NCI-H524 treated with DMSO at 0.1 percent for 48 hours (cell line): ENCODE measurements around the gene PIP5K1C.
A peak's percentile ranks its signal among the peaks of the same experiment; 100 is the strongest.
"Not testable (repeated sequence)": the region's sequence is repeated elsewhere in the genome, so short reads cannot be mapped to it uniquely, and the experiment has no call there.

ENCODE experiments used
- DNase-seq: peaks from one replicate; lab custom pipeline; 2025; lab: John Stamatoyannopoulos, UW

Gene PIP5K1C

DNA sequence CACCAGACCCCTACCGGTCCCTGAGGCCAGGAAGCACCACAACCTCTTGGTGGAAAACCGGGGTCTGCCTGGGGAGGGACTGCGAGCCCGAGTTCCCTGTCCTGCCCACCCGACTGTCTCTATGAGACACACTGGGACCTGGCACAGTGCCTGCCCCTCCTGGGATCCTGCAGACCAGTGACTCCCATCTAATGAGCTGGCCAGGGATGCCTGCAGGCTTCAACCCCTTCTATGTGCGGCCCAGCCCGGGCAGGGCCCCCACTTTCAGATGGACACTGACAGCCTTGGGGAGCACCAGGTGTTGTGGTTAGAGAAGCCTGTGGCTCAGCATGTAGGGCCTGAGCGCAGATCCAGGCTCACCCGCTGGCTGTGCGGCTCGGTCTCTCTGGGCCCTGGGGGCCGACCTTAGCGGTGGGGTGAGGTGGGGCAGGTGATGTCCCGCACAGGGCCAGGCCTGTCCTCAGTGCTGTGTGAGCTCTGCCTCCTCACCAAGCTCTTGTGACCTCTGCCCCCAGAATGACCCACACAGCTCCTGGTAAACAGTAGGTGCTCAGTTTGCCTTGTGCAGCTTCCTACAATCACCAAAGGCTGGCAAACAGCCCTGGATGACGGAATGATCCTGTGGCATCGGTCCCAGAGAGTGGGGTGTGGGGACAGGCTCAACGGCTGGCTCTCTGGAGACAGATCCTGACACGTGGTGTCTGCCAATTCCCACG is 55.8 kb downstream of the PIP5K1C start:
- no peak for DNase-seq

DNA sequence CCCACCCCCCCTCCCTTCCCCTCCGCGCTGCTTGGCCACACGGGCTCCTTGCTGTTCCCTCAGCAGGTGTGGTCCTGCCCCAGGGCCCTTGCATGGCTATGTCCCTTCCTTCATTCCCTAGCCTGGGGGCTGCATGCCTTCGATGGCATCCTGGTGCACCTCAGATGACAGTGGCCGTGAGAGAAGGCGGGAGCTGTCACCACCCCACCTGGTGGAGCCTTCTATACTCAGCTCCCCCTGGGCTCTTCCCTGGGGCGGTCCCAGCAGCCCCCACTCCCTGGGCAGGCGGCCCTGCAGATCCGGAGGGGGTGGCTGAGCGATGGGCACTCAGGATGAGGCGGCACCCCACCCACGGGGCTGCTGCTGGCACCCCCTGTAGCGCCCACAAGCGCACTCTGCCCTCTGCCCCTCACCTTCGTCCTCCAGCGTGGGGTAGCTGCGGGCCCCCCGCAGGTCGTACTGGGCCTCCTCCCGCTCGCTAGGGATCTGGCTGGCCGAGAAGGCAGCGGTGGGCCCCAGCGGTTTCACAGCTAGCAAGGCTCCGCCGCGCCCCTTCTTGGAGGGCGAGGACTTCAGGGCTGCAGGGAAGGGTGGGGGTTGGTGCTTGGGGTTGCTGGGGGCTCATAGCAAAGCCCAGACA is 56.5 kb downstream of the PIP5K1C start:
- DNase-seq, result no peak

DNA sequence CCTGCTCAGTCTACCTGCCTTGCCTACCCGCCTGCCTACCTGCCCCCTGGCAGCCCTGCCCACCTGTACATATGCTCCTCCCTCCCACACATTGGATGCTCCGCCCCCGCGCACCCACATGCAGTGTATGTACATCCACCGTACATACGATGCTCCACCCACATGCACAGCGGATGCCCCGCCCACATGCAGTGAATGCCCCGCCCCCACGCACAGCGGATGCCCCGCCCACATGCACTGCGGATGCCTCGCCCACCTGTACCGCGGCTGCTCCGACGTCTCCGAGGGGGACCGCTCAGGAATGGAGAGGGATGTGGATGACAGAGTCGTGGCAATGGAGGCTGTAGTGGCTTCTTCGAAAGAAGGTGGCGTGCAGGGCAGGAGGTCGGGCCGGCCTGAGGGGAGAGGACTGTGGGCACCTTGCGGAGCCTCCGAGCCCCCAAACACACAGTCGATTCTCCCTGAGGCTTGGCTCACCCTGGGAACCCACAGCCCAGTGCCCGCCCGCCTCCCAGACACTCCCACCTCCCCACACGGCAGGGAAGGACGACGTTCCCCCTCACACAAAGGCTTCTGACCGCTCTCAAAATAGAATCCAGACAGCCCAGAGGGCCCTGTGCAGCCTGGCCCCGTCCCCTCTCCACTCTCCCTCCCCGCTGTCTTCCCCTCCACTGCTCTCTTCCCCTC is 57.1 kb downstream of the PIP5K1C start:
- DNase-seq, result no peak

DNA sequence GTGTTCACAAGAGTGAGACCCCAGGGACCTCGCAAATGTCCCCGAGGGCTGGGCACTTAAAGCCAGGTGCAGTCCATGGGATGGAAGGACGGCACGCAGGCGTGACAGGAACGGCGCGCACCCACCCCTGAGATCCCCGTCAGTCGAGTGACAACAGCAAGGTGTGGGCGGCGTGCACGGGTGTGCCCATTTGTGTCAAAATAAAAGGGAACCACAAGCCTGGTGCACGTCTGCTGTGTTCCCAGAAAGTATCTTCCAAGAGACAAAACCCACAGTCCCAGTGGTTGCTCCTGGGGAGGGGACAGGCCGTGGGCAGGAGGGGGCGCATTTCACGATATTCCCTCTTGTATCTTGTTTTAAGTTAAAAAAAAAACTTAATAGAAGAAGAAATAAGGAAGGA is 58.0 kb downstream of the PIP5K1C start:
- no peak for DNase-seq

DNA sequence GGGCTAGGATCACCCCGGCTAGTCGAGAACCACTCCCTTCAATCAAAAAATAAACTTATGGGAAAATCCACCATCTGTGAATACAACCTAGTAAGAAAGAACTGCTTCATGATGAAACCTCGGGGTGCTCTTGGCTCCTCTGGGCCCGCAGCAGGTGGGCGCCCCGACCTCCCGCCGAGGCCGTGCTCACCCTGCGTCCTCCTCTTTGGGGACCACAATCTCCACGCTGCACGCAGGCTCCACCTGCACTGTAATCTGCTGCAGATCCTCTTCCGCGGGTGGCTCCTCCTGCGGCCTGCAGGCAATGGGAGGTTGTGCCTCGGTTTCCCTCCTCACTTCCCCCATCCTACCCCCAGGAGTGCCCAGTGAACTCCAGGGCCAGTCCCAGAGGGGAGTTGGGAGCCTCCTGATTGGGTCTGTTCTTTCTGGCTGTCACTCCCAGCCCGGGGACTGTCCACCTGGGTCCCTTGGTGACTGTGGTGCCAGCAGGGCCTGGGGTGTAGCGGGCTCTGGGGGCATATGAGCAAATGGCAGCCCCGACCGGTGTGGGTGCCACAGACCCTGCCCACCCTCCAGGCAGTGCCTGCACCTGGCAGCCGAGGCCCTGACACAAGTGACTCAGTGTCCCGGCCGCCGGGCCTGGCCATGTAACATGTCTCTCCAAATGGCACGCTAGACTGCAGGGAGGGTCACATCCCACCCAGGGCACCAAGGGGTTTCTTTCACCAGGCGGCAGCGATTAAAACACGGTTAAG is 58.6 kb downstream of the PIP5K1C start:
- DNase-seq, result no peak

DNA sequence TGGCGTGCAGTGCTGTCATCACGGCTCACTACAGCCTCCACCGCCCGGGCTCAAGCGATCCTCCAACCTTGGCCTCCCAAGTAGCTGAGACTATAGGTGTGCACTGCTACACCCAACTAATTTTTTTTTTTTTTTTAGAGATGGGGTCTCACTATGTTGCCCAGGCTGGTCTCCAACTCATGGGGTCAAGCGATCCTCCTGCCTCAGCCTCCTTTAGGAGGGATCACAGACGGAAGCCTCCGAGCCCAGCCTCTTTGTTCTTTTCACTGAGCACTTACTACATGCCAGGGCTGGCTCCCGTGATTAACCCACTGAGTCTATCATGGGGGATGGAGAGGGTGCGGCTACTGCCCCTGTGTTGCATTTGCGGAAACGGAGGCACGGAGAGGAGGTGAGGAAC is 60.8 kb downstream of the PIP5K1C start:
- DNase-seq, result no peak

DNA sequence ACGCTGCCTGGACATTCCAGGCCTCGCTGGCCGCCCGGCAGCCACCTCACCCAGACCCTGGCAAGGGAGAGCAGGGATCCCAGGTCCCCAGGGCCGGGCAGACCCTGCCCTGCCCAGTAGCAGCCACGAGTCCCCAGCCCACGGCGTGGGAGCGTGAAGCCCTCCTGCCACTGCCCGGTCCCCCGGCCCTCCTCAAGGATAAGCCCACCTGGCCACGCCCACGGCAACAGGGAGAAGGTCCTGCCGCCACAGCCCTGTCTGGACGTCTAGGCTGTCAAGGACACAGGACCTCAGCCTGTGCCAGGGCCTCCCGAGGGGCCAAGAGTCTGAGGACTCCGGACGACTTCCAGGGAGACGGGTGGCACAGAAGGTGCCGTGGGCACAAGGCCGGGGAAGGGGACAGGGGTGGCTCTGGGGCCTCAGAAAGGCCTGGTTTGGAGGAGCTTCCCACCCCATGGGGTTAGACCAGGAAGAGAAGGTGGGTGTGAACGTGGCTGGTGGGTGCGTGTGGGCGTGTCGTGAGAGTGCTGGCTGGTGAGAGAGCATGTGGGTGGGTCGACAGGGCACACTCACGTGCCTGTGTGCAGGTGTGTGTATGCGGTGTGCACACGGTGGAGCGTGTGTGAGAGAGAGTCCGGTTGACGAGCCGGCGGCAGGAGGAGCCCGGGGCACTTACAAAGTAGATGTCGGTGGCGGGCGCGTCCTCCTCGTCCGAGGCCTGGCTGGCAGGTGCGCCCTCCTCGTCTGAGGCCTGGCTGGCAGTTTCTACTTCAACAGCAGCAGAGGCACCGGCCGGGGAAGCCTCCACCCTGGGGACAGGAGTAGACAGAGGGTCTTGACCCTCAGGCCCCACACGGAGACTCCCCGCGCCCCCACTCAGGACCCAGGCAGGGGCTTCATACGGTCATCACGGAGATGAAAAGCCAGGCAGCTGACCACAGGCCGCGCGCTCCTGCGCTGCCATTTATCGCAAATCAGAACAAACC is 61.8 kb downstream of the PIP5K1C start:
- no peak for DNase-seq

DNA sequence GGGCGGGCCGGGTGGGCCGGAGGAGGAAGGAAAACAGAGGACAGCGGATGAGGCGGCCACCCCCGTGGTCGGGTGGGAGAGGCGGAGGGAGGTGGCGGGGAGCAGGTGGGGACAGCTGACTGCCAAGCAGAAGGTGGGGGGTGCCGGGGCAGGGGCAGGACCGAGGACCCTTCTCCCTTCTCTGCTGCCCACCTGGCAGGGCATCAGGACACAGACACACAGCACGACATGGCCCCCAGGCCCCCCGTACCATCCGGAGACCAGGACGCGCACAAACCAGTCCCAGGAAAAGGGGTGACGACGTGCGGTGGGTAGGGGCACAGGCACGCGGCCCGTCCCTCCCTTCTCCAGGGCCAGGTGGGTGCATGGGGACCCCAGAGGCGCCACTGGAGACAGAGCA is 62.6 kb downstream of the PIP5K1C start:
- no peak for DNase-seq

DNA sequence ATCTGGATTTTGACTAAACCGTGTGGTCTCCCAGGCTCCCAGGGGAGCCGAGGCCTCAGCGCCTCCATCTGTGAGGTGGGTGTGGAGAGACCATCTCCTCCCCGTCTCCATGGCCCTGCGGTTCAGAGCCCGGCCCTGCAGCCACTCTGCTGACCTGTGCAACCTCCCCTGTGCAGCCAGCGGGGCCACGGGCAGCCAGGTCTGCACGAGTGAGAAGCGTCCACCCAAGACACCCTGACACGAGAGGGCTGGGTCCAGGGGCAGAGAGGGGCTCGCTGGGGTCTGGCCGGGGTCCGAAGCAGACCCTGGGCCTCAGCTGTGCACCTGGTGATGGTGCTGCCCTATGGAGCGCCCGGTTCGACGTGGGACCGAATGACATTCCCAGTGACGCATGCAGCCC is 63.3 kb downstream of the PIP5K1C start:
- no peak for DNase-seq

DNA sequence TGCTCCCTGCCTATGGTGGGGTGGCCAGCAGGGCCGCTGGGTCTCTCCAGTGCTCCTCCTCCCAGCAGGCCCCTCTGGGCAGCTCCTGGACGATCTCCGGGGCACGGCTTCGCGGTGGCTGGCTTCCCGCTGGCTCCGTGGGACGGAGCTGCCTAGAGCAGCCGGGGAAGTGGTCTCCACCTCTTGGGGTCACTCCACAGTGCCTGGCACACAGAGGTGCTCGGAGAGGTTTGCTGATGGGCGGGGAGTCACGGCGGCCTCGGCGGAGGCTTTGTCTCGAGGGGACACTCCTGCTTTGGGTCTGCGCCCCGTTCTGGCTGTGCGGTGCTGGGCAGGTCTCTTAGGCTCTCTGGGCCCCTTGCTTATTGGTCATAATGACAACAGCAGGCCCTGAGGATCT is 63.8 kb downstream of the PIP5K1C start:
- DNase-seq, result no peak

DNA sequence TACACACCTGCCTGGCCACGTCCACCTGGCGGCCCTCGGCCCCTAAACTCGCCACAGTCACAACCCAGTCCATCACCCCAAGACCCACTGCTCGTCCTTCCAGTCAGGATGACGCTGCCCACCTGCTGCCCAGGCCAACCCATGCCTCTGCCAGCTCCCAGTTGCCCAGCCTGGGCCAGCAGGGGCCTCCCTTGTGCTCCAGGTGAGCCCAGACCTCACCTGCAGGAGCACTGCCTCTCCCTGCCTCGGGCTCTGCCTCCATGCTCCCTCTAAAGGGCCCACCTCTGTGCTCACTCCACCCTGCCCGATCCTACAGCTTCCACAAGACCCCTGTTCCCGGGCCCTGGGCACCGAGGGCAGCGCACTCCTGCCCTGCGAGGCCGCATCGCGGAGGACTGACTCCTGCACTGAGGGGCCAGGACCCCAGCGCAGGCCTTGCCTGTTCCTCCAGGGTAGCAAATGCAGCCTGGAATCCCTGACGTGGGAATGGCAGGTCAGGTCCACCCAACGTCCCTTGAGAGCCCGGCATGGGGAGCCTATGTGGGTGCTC is 65.7 kb downstream of the PIP5K1C start:
- DNase-seq, result no peak

DNA sequence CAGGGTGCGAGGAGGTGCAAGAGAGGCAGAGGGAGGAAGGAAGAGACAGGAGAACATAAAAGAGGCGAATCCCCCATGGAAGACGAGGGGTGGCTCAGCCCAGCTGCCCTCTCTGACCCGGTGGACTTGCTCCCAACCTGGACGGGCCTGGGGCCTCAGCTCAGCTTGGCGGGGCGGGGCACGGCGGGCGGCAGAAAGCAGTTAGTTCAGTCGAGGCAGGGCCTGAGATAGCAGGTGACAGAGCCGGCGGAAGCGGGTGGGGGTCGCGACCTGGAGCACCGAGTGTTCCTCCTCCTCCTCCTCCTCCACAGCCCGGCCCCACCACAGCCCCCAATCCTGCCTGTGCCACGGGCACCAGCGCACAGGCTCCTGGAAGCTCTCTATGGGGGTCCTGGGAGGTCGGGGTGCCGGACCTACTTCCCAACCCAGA is 66.7 kb downstream of the PIP5K1C start:
- no peak for DNase-seq

DNA sequence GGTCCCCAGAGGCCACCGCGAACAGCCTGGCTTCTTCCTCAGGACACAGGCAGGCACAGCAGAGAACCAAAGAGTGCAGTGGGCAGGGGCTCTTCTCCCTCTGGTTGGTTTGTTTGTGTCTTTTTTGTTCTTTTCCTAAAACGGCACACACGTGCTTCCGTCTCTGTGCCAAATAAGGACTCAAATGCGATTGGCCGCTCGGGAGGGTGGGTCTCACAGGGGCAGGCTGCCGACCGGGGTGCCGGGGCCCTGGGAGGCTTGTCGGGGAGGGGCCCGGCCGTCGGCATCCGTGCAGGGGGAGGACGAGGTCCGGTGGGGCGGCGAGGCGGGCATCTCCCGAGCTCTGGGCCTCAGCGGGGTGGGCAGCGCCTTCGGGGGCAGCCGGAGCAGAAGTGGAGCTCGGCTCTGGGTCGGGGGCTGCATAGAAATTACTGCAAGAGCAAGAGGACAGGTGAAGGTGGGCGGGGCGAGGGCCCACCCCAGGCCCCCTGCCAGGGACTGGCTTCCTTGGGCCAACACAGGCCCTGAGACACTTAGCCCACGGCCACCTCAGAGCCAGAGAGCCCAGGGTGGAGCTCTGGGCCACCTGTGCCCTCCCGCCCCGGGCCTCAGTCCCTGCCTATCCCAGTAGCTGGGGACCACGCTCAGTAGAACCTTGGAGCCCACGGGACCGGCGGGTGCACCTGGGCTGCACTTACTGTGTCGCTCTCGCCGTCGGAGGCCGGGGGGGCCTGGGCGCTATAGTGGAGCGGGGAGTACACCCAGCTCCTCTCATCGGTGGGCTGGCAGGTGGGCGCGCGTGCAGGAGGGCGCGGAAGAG is 67.3 kb downstream of the PIP5K1C start:
- no peak for DNase-seq

DNA sequence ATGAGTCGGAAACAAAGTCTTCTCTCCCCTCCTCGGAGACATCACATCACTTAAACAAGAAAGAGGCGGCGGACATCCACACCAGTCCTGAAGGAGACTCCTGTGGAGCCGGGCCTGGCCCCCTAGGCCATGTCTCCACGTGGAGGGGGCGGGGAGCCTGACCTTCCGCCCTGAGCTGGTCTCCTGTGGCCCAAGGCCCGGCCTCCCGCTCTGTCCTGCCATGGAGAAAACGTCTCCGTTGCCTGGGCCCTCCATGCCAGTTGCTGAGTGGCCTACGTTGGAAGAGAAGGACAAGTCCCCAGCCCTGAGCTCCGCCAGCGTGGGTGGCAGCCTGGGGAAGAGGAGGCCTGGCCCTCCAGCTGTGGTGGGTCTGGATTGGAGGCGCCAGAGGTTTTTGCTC is 68.2 kb downstream of the PIP5K1C start:
- DNase-seq, result no peak

DNA sequence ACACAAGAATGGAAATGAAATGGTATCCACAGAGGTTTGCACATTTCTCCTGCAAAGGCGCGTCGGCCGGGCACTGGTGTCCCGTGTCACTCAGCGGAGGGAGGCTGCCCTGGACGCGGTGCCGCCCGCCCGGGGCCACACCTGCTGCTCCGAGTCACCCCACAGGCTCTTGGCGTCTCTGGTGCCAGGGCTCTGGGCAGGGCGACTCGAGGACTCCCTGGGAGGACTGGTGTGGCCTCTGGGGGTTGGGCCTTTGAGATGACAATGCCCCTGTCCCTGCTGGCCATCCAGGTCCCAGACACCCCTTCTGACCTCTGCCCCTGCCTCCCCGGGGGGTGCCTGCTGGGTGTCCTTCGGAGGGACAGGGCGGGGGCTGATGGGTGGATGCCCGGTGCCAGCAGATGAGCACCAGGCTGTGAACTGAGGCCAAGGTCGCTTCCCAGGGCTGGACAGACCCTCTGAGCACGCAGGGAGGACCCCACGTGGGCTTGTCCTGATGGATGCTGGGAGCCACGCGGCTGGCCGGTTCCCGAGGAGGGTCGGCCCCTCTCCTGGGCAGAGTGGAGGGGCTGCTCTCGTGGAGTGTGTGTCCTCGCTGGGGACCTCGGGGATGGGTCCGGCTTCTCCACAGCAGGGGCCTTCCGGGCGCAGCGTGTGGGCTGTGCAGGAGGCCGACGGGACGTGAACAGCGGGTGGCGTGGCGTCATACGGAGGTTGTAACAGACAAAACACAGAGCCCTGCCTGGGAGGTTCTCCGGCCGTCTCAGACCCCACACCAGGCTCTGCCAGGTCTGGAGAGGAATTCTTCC is 69.0 kb downstream of the PIP5K1C start:
- DNase-seq, result no peak

DNA sequence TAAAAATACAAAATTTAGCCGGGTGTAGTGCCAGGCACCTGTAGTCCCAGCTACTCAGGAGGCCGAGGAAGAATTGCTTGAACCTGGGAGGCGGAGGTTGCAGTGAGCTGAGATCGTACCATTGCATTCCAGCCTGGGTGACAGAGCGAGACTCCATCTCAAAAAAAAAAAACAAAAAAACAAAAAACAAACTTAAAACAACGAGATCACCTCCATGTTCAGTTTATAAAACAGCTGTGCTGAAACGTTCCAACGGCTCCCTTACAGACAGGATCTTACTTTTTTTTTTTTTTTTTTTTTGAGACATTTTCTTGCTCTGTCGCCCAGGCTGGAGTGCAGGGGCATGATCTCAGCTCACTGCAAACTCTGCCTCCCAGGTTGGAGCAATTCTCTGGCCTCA is 71.5 kb downstream of the PIP5K1C start:
- DNase-seq, result not testable (repeated sequence)

DNA sequence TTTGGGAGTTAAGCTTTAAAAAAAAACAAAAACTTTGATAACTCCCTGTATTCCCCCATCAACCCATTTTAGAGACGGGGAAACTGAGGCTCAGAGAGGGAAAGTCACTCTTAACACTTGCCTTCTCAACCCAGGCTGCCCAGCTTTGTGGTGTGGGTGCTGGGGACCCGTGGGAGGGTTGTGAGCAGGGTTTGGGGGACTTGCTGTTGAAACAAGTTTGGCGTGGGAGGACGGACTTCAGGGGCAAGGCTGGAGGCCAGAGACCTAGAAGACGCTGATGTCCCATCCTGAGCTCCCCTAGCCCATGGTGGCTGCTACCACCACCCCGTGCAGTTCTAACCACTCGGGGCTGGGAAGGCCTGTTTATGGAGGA is 72.9 kb downstream of the PIP5K1C start:
- DNase-seq, result no peak

DNA sequence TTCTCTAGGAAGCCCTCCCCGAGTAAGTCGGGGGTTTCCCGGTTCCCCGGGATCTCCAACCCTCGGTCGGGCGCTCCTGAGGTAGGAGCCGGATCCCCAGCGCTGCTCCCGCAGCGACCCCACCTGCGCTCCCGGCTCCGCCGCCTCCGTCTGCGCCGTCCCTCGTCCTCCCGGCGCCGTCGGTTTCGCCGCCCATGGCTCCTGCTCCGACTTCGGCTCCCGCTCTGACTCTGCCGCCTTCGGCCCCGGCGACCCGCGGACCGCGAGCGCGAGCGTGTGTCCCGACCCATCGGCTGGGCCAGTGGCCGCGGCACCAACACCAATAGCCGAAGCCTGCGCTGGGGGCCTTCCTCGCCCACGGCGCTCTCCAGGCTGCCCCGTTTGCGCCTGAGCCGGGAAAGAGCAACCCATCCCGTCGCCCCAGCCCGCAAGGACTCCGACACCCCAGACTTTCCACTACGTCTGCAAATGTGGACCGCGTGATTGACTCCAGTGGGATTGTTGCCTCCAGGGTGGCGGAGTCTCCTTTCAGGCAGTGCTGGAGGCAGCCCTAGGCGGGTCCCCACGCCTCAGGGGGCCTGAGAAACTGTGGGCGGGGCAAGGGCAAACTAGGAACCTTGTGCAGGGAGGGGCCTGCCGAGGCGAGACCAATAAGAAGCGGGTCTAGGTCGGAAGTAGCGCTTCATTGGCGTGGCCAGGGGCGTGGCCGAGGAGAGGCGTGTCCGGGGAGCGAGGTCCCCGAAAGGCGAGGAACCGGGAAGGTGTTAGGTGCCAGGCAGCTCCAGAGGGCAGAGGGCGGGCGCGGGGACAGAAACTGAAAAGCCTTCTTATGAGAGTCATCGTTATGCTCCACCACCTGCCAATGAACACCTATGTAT is 73.6 kb downstream of the PIP5K1C start, which contains the start of gene CACTIN:
Gene CACTIN, minus strand, starts transcription at position 318 of the 878 bp plus-strand sequence. Its CDS starts 28 bp downstream, at position 290.
- peak; percentile 94 for DNase-seq
